GM10847 (cell line): ENCODE results near the gene GRID2IP.

Experiments used
- POLR2A ChIP-seq: IDR thresholded peaks from 2 replicates; pipeline ENCODE4 v1.6.1; 2011; ENCODE audit not compliant: insufficient read length; ENCODE audit errors: extremely low read depth

Gene GRID2IP

GRCh38 chr7:6505685-6506559 lies 45.3 kb downstream of the GRID2IP start:
- no peak for TF ChIP-seq POLR2A

GRCh38 chr7:6504996-6505395 lies 46.3 kb downstream of the GRID2IP start:
- no peak for TF ChIP-seq POLR2A

- no peak for TF ChIP-seq POLR2A
These were observed 48.4 kb downstream of the GRID2IP start for GRCh38 chr7:6502886-6503285.

GRCh38 chr7:6501586-6502564 lies 49.4 kb downstream of the GRID2IP start:
- no peak for TF ChIP-seq POLR2A

- TF ChIP-seq POLR2A: no peak
These were observed 50.6 kb downstream of the GRID2IP start for GRCh38 chr7:6500691-6501090.

GRCh38 chr7:6497994-6498393 lies 53.3 kb downstream of the GRID2IP start:
- TF ChIP-seq POLR2A: no peak

GRCh38 chr7:6497637-6497905 lies 53.7 kb downstream of the GRID2IP start:
- no peak for TF ChIP-seq POLR2A

- no peak for TF ChIP-seq POLR2A
These were observed 54.2 kb downstream of the GRID2IP start for GRCh38 chr7:6496842-6497636.

GRCh38 chr7:6495597-6496262 lies 55.5 kb downstream of the GRID2IP start:
- TF ChIP-seq POLR2A: no peak

- no peak for TF ChIP-seq POLR2A
These were observed 56.9 kb downstream of the GRID2IP start for GRCh38 chr7:6494365-6494764.

- no peak for TF ChIP-seq POLR2A
These were observed 60.1 kb downstream of the GRID2IP start for GRCh38 chr7:6491194-6491593.

GRCh38 chr7:6489612-6490011 lies 61.6 kb downstream of the GRID2IP start:
- no peak for TF ChIP-seq POLR2A

- TF ChIP-seq POLR2A: no peak
These were observed 64.1 kb downstream of the GRID2IP start for GRCh38 chr7:6487184-6487545.

- TF ChIP-seq POLR2A: no peak
These were observed 64.7 kb downstream of the GRID2IP start for GRCh38 chr7:6486438-6487183.
